Measurements from ENCODE around the gene CYP4F3.

The CYP4F3 gene

DNA sequence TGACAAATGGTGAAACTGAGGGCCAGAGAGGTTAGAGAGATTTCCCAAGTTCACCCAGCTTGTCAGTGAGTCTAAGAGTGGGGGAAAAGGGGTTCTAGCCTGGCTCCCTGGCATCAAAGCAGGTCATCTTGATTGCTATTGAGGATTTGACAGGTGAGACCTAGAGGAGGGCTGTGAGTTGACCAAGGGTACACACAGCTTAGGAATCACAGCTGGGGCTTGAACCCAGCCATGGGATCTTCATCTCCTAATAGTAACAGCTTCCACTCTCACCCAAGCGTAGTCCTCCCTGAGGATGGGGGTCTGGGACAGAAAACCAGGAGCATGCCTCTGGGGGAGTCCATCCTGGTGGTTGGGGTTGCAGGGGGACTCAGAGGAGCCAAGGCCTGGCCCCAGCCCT lies 18.9 kb upstream of the CYP4F3 start:
- H3K4me3 ChIP-seq (ENCODE audit: low read depth, low read length), result no peak overlapping the region
- TF ChIP-seq, protein P1, sequence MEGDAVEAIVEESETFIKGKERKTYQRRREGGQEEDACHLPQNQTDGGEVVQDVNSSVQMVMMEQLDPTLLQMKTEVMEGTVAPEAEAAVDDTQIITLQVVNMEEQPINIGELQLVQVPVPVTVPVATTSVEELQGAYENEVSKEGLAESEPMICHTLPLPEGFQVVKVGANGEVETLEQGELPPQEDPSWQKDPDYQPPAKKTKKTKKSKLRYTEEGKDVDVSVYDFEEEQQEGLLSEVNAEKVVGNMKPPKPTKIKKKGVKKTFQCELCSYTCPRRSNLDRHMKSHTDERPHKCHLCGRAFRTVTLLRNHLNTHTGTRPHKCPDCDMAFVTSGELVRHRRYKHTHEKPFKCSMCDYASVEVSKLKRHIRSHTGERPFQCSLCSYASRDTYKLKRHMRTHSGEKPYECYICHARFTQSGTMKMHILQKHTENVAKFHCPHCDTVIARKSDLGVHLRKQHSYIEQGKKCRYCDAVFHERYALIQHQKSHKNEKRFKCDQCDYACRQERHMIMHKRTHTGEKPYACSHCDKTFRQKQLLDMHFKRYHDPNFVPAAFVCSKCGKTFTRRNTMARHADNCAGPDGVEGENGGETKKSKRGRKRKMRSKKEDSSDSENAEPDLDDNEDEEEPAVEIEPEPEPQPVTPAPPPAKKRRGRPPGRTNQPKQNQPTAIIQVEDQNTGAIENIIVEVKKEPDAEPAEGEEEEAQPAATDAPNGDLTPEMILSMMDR (conservative IDR thresholded peaks at IDR 0.05; ENCODE audit: low read depth, low read length), result no peak
- DNase-seq (ENCODE audit: low read depth), result no peak

DNA sequence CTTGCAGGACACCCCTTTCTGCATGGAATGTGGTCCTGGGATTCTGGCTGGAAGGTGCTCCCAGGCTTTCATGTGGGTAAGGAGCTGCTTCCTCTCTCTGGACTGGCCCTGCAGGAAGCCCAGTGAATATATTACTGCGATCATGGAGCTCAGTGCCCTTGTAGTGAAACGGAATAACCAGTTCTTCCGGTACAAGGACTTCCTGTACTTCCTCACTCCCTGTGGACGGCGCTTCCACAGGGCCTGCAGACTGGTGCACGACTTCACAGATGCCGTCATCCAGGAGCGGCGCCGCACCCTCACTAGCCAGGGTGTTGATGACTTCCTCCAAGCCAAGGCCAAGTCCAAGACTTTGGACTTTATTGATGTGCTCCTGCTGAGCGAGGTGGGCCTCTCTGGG lies 17.7 kb upstream of the CYP4F3 start:
- DNase-seq (ENCODE audit: low read depth), result no peak
- H3K4me3 ChIP-seq (ENCODE audit: low read depth, low read length), result no peak overlapping the region
- TF ChIP-seq, protein P1 (conservative IDR thresholded peaks at IDR 0.05; ENCODE audit: low read depth, low read length), result no peak

DNA sequence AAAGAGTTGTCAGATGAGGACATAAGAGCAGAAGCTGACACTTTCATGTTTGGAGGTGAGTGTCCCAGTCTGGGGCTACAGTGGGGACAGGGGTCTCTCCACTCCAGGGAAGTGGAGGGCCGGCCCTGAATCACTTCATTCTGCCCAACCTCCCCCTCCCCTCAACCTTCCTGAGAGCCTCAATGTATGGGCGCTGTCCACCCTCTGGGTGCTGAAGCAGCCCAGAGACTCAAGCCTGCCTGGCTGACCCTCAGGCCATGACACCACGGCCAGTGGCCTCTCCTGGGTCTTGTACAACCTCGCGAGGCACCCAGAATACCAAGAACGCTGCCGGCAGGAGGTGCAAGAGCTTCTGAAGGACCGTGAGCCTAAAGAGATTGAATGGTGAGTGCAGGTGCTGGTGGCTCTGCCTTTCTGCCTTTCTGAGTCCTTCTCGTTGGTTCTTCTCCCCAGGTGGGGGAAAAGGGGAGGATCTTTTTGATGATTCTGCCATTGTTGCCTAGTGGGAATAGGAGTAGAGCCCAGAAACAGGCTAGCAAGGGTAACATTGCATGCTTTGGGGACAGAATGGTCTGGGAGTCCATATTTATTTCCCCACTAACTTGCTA lies 16.9 kb upstream of the CYP4F3 start:
- no peak for DNase-seq (ENCODE audit: low read depth)
- TF ChIP-seq, protein P1 (conservative IDR thresholded peaks at IDR 0.05; ENCODE audit: low read depth, low read length), result no peak
- no peak overlapping the region for H3K4me3 ChIP-seq (ENCODE audit: low read depth, low read length)

DNA sequence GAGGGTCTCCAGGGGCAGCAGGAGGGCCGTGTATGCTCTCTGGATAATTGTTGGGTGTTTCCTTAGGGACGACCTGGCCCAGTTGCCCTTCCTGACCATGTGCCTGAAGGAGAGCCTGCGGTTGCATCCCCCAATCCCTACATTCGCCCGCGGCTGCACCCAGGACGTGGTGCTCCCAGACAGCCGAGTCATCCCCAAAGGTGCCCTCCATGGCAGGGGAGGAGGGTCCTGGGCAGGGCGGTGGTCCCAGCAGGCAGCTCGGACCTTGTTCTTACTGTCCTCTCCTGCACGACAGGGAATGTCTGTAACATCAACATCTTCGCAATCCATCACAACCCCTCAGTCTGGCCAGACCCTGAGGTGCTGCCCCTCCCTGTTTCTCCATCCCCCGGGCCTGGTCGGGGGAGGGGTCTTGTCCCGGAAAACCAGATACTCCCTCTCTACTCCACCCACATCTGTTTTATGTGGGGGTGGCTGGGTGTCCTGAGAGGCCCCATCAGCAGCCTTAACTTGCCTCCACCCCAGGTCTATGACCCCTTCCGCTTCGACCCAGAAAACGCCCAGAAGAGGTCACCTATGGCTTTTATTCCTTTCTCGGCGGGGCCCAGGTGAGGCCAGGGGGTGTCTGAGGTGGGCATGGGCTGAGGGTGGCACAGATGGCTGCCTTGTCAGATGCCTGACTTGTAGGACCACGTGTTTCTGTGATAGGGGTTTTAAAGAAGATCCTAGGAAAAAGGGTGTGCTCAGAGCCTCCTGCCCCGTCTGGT lies 12.3 kb upstream of the CYP4F3 start:
- H3K4me3 ChIP-seq (ENCODE audit: low read depth, low read length), result no peak overlapping the region
- TF ChIP-seq, protein P1 (conservative IDR thresholded peaks at IDR 0.05; ENCODE audit: low read depth, low read length), result no peak
- no peak for DNase-seq (ENCODE audit: low read depth)

DNA sequence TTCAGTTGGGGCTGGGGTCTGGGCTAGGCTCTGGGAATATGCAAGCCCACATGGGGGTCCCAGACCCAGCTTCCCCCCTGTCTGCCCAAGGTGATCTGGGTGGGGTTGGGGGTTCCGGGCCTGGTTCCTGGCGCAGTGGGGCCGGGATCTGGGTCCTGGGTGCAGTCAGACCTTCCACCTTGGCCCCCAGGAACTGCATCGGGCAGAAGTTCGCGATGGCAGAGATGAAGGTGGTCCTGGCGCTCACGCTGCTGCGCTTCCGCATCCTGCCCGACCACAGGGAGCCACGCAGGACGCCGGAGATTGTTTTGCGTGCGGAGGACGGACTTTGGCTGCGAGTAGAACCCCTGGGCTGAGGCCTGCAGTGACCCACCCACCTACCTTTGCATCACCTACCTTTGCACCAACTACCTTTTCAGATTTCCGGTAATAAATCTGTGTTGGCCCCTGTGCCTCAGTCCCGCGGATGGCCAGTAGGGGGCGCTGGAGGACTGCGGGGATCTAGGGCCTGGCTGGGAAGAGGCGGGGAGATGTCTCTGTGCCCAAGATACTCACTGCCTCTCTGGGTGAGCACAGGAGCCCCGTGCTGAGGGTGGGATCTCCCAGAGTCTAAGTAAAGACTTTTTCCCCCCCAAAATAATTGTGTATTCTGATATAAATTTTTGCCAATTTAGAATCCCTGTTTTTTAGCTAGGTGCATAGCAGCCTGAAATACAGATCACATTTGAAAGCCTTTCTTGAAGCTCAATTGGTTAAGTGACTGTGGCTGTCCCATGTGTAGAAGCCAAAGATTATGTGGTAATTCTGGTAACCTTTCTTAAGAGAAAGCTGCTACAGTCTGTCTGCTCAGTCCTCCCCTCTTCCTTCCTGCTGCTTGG lies 11.5 kb upstream of the CYP4F3 start:
- no peak overlapping the region for H3K4me3 ChIP-seq (ENCODE audit: low read depth, low read length)
- DNase-seq (ENCODE audit: low read depth), result peak; percentile 62

DNA sequence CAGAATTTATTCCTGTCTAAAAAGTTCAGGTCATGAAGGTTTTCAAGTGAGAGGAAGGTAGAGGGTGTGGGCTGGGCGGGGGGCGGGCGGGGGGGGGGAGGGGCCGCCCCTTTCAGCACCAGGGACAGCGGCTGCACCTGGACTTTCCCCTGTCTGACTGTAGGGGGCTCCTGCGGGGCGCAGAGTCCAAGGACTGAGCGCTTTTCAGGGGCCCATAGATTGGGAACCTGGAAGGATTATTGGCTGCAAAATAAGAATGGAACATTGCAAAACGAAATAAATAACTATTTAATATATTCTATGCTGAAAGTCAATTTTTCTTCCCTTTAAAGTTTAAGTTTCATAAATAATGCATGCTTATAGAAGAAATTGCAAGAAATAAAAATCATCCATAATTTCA lies 8.9 kb upstream of the CYP4F3 start:
- peak; percentile 5 for DNase-seq (ENCODE audit: low read depth)
- no peak overlapping the region for H3K4me3 ChIP-seq (ENCODE audit: low read depth, low read length)
- TF ChIP-seq, protein P1 (conservative IDR thresholded peaks at IDR 0.05; ENCODE audit: low read depth, low read length), result peak; percentile 36

More for the DNA sequence above, 11.5 kb upstream of the CYP4F3 start:
- TF ChIP-seq, protein P1 (conservative IDR thresholded peaks at IDR 0.05; ENCODE audit: low read depth, low read length), result peak; percentile 85
